Measurements from ENCODE around the gene LRRC4C.
"Not testable (repeated sequence)": the region's sequence is repeated elsewhere in the genome, so short reads cannot be mapped to it uniquely, and the experiment has no call there.

LRRC4C gene

GRCh38 chr11:40716344-40717130 is 742.9 kb downstream of the LRRC4C start:
- no peak for DNase-seq

GRCh38 chr11:40713083-40713482 is 746.4 kb downstream of the LRRC4C start:
- DNase-seq = no peak

DNA sequence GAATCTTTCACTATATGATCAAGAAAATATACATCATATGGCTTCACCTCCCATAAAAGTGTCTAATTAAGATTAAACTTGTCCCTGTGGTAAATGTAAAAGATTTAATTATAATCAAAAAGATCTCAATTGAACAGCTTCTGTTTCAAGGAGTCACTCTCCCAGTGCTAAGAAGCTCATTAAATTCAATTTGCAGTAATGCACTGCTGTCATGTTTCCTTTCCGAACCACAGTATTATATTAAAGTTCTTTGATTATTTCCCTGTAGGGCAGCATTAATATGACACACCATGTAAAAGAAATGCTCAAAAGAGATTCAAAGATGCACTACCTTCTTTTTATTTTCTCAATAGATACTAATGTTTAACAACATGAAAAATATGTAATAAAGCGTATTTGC is 758.4 kb downstream of the LRRC4C start:
- no peak for DNase-seq

DNA sequence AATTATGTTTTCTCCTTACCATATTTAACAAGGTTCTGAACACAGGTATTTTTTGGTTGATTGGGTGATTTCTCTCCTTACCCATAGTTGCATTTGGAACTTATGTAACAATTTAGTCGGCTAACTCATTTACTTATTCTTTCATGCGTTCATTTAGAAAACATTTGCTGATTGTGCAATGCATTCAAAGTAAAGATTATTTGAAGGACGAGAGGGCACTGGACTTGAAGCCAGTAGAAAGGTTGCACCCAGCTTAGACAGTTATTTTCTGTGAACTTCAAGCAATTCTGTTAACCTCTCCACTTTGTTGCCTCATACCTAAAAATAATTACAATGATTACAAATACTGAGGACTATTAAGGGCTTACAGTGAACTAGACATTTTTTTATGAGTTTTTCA is 769.6 kb downstream of the LRRC4C start:
- DNase-seq = no peak

- DNase-seq = no peak
Observed at GRCh38 chr11:40688369-40688768, 771.1 kb downstream of the LRRC4C start.

GRCh38 chr11:40686765-40687164 is 772.7 kb downstream of the LRRC4C start:
- no peak for DNase-seq

DNA sequence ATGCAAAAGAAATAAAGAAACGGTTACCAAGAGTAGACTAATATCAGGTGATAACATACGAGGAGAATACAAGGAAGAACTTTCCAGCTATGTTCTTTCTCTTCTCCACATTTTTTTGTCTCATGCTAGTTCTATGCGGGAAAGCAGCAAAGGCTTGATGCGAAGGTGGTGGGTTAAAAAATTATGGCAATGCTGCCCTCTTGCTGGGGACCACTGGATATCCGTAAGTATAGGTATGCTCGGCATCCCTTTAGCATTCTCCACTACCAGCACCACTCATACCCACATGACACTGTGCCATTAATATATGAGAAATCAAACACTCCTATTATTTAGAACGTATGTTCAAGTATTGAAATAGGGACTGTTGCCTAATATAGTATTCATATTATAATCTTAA is 776.4 kb downstream of the LRRC4C start:
- no peak for DNase-seq

DNA sequence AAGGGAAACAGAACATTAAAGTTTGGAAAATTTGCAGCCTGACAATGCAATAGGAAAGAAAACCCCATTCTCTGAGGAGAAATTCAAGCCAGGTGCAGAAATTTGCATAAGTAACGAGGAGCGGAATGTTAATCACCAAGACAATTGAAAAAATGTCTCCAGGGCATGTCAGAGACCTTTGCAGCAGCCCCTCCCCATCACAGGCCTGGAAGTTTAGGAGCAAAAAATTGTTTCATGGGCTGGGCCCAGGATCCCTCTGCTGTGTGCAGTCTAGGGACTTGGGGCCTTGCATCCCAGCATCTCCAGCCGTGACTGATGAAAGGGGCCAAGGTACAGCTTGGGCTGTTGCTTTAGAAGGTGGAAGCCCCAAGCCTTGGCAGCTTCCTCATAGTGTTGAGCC is 780.2 kb downstream of the LRRC4C start:
- no peak for DNase-seq

DNA sequence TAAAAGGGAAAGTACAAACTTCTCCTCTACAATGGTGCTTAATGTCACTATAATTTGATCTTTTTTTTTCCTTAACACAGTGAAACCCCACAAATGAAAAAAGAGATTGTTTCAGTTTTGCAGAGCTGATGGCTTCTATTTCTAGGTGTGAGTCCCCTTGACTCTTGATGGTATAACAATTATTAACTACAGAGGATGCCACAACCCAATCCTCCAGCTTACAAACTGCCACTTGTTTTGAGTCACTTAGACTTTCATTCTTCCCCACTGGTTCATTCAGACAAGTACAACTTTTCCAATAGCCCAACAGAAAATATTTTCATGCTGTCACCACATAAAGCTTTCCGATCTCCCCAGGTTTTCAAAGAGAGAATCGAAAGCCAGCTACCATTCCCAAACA is 812.2 kb downstream of the LRRC4C start:
- DNase-seq = no peak

GRCh38 chr11:40642284-40642683 is 817.2 kb downstream of the LRRC4C start:
- no peak for DNase-seq

DNA sequence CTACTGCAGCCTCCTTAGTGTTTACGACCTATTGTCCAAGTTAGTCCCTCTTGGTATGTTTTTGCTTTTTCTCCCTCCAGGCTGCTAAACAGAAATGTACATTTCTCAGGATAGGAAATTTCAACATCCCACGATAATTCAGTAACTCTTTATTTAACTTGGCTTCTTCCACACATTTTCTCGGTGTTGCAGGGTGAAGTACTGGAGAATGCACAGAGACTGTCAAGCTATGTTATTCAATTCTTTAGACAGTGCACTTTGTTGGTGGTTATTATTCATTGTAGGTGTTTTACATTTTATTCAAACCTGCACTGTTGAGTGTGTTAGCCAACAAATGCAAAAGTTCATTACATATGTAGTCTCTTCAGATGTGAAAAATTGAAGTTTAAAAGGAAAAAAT is 839.8 kb downstream of the LRRC4C start:
- no peak for DNase-seq

DNA sequence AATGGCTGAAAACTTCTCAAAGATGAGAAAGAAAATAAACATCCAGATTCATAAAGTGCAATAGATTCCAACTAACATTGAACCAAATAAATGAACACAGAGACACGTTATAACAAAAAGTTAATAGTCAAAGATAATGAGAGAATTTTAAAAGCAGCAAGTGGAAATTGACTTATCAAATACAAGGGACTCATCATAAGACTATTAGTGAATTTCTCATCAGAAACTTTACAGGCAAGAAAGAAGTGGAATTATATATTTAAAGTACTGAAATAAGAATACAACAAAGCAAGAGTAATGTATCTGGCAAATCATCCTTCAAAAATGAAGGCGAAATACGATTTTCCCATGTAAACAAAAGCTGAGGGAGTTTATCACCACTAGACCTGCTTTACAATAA is 852.7 kb downstream of the LRRC4C start:
- no peak for DNase-seq

- peak in 1 of 51 donors; percentile 2 for DNase-seq
Observed at GRCh38 chr11:40602866-40603552, 856.4 kb downstream of the LRRC4C start.

DNA sequence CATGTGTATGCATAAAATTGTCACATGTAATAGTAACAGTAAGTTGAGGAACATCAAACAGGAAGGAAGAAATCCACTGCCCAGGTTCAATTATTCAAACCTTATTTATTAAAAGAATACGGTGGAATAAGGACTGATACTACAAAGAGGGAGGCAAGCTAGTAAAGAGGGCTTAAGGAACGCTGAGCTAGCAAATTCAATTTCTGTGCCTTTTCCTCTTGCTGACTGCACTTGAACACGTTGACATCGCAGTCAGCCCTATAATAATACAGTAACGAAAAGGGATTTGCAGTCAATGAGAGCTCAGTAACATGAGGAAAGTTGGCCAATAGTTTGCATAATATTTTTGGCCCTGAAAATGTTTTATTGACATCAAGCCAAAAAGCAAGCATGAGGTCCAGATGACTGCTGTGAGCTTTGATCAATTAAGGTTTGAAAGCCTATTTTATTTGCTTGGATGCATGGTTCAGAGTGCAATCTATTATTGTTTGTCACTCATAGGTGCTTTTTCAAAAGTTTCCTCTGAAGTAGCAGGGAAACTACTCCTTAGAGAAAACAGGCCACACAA is 861.8 kb downstream of the LRRC4C start:
- no peak for DNase-seq

DNA sequence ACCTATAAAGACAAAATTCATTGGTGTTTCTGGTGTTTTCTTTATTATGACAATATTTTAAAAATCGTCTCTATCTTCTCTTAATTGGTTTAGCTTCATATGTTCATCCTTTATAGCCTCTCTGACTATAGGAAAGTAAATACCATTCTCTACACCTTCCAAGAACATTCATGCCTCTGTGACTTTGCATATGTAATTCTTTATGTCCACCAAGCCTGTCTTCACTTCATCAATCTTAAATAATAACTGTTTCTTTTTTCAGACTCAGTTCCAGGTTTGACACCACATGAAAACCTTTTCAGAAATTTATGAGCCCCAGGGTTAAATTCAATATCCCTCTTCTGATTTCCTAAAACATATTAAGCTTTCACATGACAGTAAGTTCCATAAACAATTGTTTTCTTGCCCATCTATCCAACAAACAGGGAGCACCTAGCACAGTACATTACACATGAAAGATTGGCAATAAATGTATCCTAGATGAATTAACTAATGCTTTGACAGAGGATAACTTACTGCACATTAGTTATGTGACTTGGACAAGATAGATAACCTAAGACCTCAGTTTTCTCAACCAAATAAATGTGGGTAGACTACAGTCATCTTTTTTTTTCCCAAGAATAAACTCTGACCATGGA is 886.1 kb downstream of the LRRC4C start:
- DNase-seq = no peak

DNA sequence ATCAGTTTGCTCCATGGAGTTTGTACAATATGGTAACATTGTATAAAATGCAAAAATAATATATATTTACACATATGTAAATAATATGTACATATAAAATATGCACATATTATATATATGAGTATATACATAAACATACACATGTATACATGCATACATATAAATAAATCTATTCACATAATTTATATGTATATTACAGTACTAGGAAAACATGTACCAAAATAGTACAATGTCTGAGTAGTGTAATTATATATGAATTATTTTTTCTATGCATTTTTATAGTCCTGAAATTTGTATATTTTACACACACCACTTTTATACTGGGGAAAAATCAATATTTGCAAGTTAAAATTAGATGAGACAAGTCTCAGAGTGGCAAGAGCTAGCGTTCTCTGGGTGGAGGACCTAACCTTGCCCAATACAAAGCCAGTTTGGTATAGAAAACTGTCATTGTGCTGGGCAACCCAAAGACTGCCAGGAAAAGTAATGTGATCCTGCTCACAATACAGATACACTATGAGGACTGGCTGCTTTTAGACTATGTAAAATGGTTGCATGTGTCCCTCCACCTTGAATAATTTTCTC is 889.4 kb downstream of the LRRC4C start:
- DNase-seq = no peak

- no peak for DNase-seq
Observed at GRCh38 chr11:40567392-40567791, 892.1 kb downstream of the LRRC4C start.

- DNase-seq = no peak
Observed at GRCh38 chr11:40544162-40544561, 915.3 kb downstream of the LRRC4C start.

DNA sequence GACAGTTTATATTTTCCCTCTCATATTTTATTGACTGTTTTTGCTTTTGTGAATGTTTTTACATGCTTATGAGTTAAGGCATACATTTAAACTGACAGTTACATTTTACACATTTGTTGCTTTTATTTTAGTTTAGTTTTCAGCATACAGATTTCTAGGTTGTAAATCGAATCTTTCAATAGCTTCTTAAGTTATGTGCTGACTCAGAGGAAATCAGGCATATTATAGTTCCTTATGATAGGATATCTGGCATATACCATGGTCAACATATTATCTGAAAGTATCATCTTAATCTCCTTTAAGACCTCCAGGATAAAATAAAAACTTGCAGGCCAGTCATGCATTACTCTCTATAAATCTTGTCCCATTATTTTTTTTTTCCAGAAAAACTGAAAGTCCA is 916.6 kb downstream of the LRRC4C start:
- DNase-seq = no peak

- DNase-seq = no peak
Observed at GRCh38 chr11:40537734-40538133, 921.7 kb downstream of the LRRC4C start.

- DNase-seq = not testable (repeated sequence)
Observed at GRCh38 chr11:40522080-40522479, 937.4 kb downstream of the LRRC4C start.

DNA sequence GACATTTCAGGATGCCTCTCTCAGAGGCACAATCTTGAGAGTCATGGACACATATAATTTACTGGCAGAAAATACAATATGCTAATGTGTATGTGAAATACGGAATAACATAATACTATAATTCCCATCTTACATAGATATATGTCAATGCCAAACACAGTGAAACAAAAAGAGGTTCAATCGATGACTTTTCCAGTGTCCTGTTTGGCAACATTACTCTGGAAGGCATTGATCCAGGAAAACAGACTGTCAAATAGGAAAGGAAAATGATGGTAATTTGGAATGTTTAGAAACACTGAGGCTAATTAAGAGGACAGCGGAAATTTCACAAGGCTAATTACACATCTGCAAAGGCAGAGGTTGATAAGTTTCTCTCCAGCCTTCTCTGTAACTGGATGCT is 942.3 kb downstream of the LRRC4C start:
- DNase-seq = no peak

Data from hypothalamus (tissue), 51 donors.